Stimulated activated CD4-positive, alpha-beta T cell treated with anti-CD3 and anti-CD28 coated beads, Interleukin-1b, Interleukin-23, amount 100 ng/mL, for 4 hours (primary cell): Measurements from ENCODE around the gene FANCE.
"Not testable (repeated sequence)": the region's sequence is repeated elsewhere in the genome, so short reads cannot be mapped to it uniquely, and the experiment has no call there.

Experiments
- DNase-seq, 2 donors: peaks; one replicate each; pipeline ENCODE4 v3.0.0-alpha.2; 2020; ENCODE audit warnings: low read depth in 2 of 2

FANCE gene

DNA sequence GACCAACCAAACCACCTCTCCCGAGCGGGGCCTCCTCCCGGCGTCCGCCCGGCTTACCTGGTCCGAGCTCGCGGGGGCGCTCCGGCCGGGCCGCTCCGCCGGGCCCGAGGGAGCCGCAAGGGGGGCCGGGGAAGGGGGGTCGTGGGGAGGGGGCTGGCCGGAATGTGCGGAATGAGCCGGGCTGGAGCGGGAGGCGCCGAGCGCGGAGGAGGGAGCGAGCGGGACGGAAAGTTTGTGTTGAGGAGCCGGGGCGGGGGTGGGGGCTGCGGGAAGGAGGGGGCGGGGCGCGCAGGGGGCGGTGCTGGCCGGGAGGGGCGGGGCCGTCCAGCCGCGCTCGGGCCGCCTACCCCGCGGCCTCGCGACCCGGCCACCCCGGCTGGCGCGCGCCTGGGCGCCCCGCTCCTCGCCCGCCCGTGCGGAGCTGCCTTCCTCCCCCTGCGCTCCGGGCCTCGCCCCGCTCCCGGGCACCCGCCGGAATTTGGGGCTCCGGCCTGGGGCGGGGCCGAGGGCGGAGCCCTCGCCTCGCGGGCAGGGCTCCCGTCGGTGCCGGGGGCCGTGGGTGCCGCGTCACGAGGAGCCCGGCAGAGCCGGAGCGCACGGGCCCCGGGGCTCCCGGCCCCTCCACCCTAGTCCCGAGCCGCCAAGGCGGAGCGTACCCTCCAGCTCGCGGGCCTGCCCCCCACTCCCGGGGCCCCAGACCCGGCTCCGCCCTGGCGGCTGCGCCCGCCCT lies 44.9 kb downstream of the FANCE start, which contains the start of gene TEAD3:
Gene TEAD3 (minus strand): TSS at position 239 of the 730 bp plus-strand sequence.
- DNase-seq, result peak; percentile 43 to 61

DNA sequence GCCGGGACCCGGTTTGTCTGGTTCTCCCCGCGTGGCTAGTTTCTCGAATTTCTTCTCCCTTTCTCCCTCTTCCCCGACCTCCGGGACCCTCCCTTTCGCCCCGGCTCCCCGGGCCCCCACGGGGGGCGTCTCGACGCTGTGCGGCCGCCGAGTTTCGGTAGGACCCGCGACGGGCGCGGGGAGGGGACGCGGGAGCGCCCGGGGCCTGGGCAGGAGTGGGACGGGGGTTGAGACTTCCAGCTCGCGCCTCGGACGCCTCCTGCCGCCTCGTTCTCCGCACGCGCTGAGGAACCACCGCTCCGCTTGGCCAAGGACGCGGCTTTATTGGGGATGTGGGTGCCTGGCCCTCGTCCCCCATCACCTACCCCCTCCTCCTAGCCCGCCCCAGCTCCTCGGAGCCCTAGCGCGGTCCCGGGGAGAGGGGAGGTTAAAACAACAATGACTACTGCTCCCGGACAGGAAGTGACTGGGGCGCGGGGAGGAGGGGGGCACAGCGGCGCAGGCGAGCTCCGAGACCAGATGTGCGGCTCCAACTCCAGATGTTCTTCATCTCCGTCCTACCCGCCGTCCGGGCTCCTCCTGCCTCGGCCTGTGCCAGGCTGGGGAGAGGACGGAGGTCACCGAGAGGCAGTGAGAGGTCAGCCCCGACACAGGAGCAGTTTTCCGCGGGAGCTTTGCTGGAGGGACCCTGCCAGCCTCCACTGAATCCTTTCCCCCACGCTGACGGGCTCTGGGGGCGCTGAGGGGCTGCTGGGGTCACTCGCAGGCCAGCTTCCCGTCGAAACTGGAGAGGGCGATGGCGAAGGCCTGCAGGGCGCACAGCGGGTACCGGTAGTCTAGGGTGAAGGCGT lies 45.7 kb downstream of the FANCE start:
- DNase-seq, result peak in 1 of 2 donors; percentile 47

DNA sequence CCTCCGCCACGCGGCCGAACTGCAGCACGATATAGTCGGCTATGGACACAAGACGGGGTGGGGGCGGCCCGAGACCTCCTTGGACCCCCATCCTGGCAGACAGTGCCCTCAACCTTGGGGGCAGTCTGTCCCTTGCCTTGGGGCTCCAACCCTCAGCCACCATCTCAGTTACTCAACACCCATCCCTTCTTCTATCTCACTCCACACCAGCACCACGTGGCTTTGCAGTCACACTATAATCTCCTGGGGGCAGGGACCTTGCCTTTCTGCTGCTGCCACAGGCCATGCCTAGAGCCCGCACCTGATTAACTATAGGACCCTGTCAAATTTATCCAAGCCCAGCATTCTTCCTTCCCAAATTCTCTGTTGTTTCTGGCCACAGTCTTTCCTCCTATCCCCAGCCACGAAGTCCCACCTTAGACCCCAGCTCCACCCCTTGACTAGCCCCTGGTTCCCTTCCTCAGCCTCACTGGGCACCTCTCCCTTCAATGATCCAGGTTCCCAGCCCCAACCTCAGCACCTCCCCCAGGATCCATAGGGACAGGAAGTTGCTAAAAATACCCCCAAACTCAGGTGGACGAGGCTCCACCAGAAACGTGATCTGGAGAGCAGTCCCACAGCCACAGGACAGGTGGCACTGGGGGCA lies 46.4 kb downstream of the FANCE start:
- DNase-seq, result no peak

DNA sequence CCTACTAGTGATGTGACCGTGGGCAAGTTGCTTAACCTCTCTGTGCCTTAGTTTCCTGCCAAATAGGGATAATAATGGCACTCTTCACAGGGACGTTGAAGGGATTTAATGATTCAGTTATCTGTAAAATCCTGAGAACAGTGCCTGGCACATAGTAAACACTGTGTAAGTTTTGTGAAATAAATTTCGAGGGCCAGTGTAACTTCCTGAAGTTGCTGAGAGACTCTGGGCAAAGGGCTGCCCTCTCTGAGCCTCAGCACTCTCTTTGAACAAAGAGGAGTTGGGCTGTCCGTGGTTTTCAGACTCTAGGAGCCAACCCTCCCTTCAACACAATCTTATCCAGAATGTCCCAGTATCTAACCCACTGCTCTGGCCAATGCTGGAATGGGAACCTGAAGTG lies 47.2 kb downstream of the FANCE start:
- no peak for DNase-seq

DNA sequence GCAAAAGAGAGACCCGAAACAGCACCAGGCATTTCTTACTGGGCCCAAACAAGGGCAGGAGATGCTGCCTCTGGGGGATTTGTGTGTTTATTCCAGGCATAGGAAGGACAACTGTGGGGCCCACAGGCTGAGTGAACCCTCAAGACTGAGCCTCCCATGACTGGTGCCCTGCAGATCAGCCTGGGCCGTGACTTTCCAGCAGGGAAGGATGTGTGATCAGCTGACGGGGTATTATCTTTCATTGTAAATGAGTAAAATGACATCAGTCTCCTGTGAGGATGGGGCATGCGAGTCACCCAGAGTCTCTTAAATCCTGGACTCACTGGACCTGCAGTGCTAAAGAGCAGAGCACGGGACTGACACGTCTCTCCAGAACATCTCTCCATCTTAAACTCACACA lies 48.6 kb downstream of the FANCE start:
- DNase-seq, result no peak

DNA sequence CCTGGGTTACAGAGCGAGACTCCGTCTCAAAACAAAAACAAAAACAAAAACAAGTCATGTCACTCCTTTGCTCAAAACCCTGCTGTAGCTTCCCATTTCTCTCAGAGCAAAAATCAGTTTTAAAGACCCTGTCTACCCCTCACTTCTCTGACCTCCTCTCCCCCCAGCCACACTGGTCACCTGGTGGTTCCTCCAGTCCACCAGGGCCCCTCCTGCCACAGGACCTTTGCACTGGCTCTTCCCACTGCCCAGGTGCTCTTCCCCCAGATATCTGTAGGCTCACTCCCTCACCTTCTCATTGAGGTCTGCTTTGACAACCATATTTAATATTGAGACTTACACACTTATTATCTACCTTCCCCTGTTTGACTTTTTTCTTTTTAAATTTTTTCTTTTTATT lies 49.6 kb downstream of the FANCE start:
- no peak for DNase-seq

DNA sequence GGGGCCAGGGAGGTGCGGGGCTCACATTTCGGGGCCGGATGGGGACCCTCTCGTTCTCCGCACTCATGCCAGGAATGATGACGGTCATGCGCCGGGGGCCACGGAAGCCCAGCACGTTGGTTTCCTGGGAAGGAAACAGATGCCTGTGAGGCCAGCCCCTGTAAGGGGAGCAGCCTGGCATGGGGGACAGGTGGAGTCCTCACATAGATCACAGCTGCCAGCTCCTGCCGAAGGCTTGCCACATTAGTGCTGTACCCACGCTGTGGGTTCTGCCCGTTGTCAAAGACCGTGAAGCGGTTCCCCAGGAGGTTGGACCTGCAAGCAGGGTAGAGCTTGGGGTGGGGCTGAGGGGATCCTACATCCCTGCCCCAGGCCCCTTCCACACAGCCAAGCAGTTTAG lies 51.4 kb downstream of the FANCE start:
- DNase-seq, result no peak

DNA sequence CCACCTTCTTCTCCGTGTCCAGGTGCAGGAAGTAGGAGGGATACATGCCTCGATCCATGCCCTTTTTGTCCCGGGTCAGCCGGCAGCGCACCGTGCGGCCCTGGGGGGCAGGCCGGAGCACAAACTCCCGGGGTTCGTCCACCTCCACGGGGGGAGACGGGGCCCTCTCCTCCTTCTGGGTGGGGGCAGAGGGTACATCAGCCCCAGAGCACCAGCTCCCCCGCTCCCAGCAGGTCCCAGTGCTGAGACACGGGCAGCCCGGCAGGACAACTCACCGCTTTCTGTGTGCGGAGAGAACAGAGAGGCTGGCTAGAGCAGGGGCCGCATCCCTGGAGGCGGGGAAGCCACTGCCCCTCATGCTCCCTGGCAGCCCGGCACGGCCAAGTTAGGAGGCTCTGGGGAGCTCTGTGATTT lies 53.9 kb downstream of the FANCE start:
- DNase-seq, result no peak

DNA sequence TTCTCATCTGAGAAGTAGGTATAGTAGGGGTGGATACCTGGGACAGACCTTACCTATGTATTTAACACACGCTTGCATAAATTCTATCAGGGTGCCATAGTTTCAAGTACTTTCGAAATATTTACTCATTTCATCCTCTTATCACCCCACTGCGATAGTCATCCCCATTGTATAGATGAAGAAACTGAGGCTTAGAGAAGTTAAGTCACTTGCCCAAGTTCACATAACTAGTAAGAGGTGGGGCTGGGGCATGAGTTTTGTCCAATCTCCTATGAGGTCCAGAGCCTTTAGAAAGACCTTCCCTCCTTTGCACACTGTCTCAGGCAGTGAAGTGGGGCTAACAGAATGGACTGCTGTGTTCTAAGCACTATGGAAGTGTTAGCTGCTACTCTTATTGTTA lies 54.4 kb downstream of the FANCE start:
- DNase-seq, result no peak

DNA sequence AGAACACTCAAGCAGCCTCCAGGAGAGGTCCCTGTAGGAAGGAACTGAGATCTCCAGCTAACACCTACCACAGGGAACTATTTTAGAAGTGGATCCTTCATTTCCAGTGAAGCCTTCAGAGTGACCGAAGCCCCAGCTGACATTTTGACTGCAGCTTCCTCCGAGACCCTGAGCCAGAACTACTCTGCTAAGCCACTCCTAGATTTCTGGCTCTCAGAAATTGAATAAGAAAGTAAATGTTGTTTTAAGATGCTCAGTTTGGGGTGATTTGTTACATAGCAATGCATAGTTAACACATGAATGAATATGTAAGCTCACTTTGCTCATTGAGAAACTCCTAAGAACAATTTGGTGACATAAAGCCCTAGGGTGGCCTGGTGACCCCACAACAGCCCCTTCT lies 55.1 kb downstream of the FANCE start:
- DNase-seq, result no peak

DNA sequence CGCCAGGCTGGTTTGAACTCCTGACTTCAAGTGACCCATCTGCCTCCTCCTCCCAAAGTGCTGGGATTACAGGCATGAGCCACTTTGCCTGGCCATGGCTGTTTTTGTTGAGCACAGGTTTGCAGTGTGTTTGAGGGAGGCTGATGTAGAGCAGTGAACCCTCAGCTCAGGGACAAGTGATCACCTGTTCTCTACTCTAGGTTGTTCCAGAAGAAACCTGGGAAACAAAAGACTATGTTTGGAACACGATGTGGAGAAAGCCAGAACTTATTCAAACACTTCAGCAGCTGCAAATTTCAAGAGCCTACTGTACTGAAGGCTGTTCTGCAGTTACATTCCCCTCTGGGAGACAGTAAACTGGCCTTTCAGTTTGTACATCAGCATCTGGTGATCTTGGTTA lies 55.9 kb downstream of the FANCE start:
- DNase-seq, result no peak

DNA sequence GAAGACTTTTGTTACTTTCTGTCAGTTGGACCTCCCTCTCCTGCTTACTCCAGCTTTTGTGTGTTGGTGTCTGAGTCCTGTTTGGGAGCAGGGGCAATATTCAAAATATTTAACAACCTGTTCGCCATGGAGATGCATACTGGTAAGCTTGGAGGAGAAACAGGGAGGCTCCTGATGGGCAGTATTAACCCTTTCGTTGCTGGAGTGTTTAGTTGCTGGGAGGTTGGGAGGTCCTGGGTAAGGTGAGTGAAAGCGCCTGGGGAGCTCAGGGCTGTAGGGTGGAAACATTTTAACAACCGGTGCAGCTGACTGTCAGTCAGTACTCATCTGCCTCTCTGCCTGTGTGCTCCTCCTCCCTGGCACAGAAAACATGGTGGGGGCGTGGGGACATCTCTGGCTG lies 56.4 kb downstream of the FANCE start:
- DNase-seq, result no peak

DNA sequence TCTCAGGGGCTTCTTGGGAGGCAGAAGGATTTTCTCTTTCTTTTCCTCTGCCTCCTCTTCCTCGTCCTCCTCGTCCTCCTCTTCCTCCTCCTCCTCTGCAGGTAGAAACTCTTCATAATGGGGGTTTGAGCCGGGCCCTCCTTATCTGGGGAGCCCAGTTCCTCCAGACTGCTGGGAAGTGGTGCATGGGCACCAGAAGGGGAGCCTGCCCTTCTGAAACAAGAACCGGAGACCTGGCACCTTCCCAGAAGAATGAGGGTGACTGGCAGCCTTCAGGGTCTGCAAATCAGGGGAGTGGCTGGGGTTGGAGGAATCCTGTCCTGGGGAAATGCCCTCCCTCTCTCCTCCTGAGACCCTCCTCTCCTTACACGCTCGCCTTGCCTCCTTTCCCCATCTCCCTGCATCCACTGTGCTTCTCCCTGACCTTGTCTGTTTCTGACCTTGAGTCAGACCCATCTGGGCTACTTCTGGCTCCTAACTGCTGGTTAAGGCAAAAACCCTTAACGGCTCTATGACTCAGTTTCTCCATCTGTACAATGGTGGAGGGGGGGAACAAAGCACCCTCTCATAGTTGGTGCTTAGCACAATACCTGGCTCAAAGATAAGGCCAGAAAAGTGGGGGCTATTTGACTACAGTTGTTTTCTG lies 58.9 kb downstream of the FANCE start:
- DNase-seq, result no peak

DNA sequence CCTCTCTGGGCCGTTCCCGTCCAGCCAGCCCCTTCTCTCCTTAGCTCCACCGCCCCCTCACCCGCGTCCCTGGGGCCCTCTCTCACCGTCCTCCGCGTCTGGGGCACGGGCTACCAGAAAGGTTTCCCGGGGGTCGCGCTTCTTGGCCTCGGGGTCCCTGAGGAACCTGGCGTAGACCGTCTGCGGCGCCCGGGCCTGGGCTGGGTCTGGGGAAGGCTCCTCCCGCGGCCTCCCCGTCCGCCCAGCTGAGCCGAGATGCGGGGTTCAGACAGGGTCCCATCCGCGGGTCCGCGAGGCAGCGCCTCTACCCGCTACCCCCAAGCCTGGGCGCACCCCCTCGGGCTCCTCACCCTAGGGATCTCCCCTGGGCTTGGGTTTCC lies 59.4 kb downstream of the FANCE start:
- no peak for DNase-seq

DNA sequence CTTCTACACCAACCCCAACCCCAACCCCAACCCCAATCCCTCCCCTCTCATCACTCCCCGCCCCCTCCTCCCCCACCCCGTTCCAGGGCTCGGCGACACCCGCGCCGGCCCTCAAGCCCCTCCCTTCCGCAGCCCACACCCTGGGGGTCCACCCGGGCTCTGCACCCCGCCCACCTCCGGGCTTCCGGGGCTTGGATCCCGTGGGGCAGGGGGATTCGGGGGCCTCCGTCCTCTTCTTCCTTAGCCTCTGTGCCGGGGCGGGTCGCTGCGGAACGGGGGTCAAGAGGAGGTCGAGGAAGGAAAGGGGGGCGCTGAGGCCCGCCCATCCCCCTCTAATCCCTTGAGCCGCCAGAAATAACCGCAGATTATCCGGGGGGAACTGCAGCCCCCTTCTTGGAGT lies 59.9 kb downstream of the FANCE start:
- DNase-seq, result no peak

DNA sequence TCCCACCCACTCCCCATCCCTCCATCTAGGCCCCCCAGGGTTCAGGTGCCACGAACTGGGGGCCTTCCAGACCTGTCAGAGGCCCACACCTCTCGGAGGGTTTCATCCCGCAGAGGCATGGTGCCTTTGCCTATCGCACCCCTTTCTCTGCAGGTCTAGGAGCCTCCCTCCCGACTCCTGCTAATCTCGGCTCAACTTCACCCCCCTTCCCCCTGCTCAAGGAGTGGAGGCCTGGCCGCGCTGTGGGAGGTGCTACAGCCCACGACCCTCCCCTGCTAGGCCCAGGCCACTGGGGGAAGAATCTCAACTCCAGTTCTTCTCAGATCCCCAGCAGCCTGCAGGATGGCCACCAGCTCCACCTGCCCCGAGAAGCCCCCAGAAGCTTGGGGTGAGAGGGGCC lies 60.6 kb downstream of the FANCE start, which contains the start of gene TULP1:
Gene TULP1 (minus strand): TSS at position 157 of the 400 bp plus-strand sequence. CDS start 38 bp downstream, at position 119.
- no peak for DNase-seq

DNA sequence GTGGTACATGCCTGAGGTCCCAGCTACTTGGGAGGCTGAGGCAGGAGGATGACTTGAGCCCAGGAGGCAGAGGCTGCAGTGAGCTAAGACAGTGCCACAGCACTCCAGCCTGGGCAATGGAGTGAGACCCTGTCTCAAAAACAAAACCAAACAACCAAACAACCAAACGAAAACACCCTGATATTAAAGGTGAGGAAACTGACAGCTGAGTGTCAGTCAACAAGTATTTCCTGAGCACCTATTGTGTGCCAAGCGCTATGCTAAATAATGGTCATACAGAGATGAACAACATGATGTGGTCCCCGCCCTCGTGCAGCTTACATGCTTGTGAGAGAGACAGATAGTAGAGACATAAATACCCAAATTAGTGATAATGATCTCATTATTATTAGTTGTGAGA lies 62.4 kb downstream of the FANCE start:
- DNase-seq, result no peak

DNA sequence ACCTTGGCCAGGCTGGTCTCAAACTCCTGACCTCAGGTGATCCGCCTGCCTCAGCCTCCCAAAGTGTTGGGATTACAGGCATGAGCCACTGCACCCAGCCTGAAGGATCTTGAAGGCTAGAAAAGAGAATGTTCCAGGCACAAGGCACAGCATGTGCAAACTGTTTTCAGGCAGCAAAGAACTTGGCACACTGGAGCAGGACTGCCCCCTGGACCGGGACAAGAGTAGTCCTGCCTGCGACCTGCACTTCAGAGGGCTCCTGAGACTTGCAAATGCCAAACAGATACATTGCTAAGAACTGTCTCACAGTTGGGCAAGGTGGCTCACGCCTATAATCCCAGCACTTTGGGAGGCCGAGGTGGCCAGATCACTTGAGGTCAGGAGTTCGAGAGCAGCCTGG lies 63.8 kb downstream of the FANCE start:
- not testable (repeated sequence) for DNase-seq
